ACHN (cell line): ENCODE results near the gene CTNND2.

ENCODE experiments used
- DNase-seq: peaks from one replicate; pipeline ENCODE4 v3.0.0-alpha.2; 2015
- in situ Hi-C: cut with HindIII; loops from 2 replicates; pipeline ENCODE4 v1.10.0; 2017; ENCODE audit warnings: low sequenced_read_pairs, low pct_ligation_motif_present, low pct_unique_long_range_greater_than_20kb

The CTNND2 gene

GRCh38 chr5:11904265-11904906 lies at the start of gene CTNND2:
TSS of gene CTNND2 (minus strand) at chr5:11904446. CDS start at chr5:11903853, 593 bp downstream.
- in situ Hi-C loops, result no loop called here

GRCh38 chr5:11946317-11946716 lies 42.1 kb upstream of the CTNND2 start:
- DNase-seq, result no peak
- in situ Hi-C loops, result no loop called here

More at GRCh38 chr5:11904265-11904906, at the start of gene CTNND2:
- no peak for DNase-seq

GRCh38 chr5:11941566-11941965 lies 37.3 kb upstream of the CTNND2 start:
- in situ Hi-C loops, result no loop called here

GRCh38 chr5:11931638-11932037 lies 27.4 kb upstream of the CTNND2 start:
- in situ Hi-C loops, result no loop called here
- no peak for DNase-seq

More at GRCh38 chr5:11941566-11941965, 37.3 kb upstream of the CTNND2 start:
- no peak for DNase-seq

GRCh38 chr5:11928909-11929308 lies 24.7 kb upstream of the CTNND2 start:
- in situ Hi-C loops, result no loop called here
- DNase-seq, result no peak

- no peak for DNase-seq
- in situ Hi-C loops, result no loop called here
Observed at GRCh38 chr5:11925701-11926100, 21.5 kb upstream of the CTNND2 start.

GRCh38 chr5:11922394-11922793 lies 18.1 kb upstream of the CTNND2 start:
- in situ Hi-C loops, result no loop called here

GRCh38 chr5:11918463-11919045 lies 14.3 kb upstream of the CTNND2 start:
- in situ Hi-C loops, result no loop called here
- DNase-seq, result no peak

More at GRCh38 chr5:11922394-11922793, 18.1 kb upstream of the CTNND2 start:
- no peak for DNase-seq

GRCh38 chr5:11909471-11909870 lies 5.2 kb upstream of the CTNND2 start:
- DNase-seq, result no peak
- in situ Hi-C loops, result no loop called here

- in situ Hi-C loops, result no loop called here
Observed at GRCh38 chr5:11906497-11906896, 2.3 kb upstream of the CTNND2 start.

GRCh38 chr5:11905206-11905605 lies 960 bp upstream of the CTNND2 start:
- DNase-seq, result no peak
- in situ Hi-C loops, result no loop called here

More at GRCh38 chr5:11906497-11906896, 2.3 kb upstream of the CTNND2 start:
- no peak for DNase-seq

GRCh38 chr5:11903614-11904264 lies 507 bp downstream of the CTNND2 start:
- in situ Hi-C loops, result no loop called here
- no peak for DNase-seq

- no peak for DNase-seq
- in situ Hi-C loops, result no loop called here
Observed at GRCh38 chr5:11903121-11903613, 1.1 kb downstream of the CTNND2 start.

GRCh38 chr5:11902201-11902619 lies 2.0 kb downstream of the CTNND2 start:
- in situ Hi-C loops, result no loop called here
- no peak for DNase-seq

- no peak for DNase-seq
- in situ Hi-C loops, result no loop called here
Observed at GRCh38 chr5:11898787-11899186, 5.5 kb downstream of the CTNND2 start.

- in situ Hi-C loops, result no loop called here
- DNase-seq, result no peak
Observed at GRCh38 chr5:11897781-11898180, 6.5 kb downstream of the CTNND2 start.

GRCh38 chr5:11894992-11895391 lies 9.3 kb downstream of the CTNND2 start:
- in situ Hi-C loops, result no loop called here
- DNase-seq, result no peak

GRCh38 chr5:11892832-11893231 lies 11.4 kb downstream of the CTNND2 start:
- no peak for DNase-seq
- in situ Hi-C loops, result no loop called here

- no peak for DNase-seq
- in situ Hi-C loops, result no loop called here
Observed at GRCh38 chr5:11890777-11891176, 13.5 kb downstream of the CTNND2 start.

GRCh38 chr5:11888221-11888620 lies 16.0 kb downstream of the CTNND2 start:
- in situ Hi-C loops, result no loop called here

More at GRCh38 chr5:11888221-11888620, 16.0 kb downstream of the CTNND2 start:
- DNase-seq, result no peak
